Right cardiac atrium (tissue), 5 donors: ENCODE measurements around the gene TBCD. TPM values are rescaled to one million over a fixed set of nuclear protein-coding genes. Genes with fewer than 3 reads are reported as not detected.

Source experiments
- ATAC-seq, 2 donors: fragments of 200-7000 bp; cut with Tn5 transposase; one replicate each; pipeline versions ENCODE4 v1.8.0 to v1.9.1; 2020; ENCODE audit warnings: moderate library complexity in 2 of 2, mild to moderate bottlenecking in 1 of 2
- DNase-seq, 3 donors: peaks; one replicate each; pipeline ENCODE4 v3.0.0-alpha.2; 2020
- H3K27ac ChIP-seq: one replicate; pipeline ENCODE4 v1.5.1; 2013; ENCODE audit warnings: mild to moderate bottlenecking, low read length, control low read depth, moderate library complexity
- H3K27me3 ChIP-seq: one replicate; pipeline ENCODE4 v1.6.1; 2013; ENCODE audit not compliant: control insufficient read depth, insufficient read depth
- H3K4me1 ChIP-seq: one replicate; pipeline ENCODE4 v1.6.1; 2013; ENCODE audit warnings: low read length; ENCODE audit not compliant: control insufficient read depth, insufficient read depth
- H3K4me3 ChIP-seq: one replicate; pipeline ENCODE4 v1.5.1; 2013; ENCODE audit warnings: low read length, control low read depth
- H3K9me3 ChIP-seq: one replicate; pipeline ENCODE4 v1.6.1; 2013; ENCODE audit warnings: low read length; ENCODE audit not compliant: control insufficient read depth
- WGBS: extraction: QIAGEN DNeasy Blood & Tissue Kit; methylation state at CpG from one replicate; pipeline ENCODE4 v1.1.7; 2013; 5-methylcytosine and 5-hydroxymethylcytosine counted together
- intact Hi-C, 4 donors: fragments of 100-400 bp; cut with DNase I; formaldehyde crosslinking; loops; one replicate each; pipeline versions ENCODE4 v1.11.0 to v1.14.0; 2022 to 2023
- polyA plus RNA-seq: library from polyadenylated mRNA; stranded (reverse); fragments of 200-250 nt; gene quantifications from one replicate; pipeline ENCODE4 v1.2.3, GENCODE V29; 2013
- total RNA-seq, 4 donors: library from RNA; stranded (reverse); fragmentation: NEBNext Ultra II Directional; extraction: Animal tissue kit (Norgen Biotek cat#: 25700); gene quantifications; one replicate each; pipeline ENCODE4 v1.2.1, GENCODE V29; 2021
- donor health status: healthy with polysubstance abuse.
- donor health status: DM: no; HTN: yes; CAD: no.
- donor health status: DM: no; HTN: no; CAD: no.
- donor health status: DM: no; HTN: yes; CAD: no; lungs with severe emphysema.
- donor health status: DM: yes; HTN: yes; CAD: no.

Gene TBCD
- total and polyA plus RNA-seq, 5 donors = 36.2 to 43.9 (median 41.2) TPM

DNA sequence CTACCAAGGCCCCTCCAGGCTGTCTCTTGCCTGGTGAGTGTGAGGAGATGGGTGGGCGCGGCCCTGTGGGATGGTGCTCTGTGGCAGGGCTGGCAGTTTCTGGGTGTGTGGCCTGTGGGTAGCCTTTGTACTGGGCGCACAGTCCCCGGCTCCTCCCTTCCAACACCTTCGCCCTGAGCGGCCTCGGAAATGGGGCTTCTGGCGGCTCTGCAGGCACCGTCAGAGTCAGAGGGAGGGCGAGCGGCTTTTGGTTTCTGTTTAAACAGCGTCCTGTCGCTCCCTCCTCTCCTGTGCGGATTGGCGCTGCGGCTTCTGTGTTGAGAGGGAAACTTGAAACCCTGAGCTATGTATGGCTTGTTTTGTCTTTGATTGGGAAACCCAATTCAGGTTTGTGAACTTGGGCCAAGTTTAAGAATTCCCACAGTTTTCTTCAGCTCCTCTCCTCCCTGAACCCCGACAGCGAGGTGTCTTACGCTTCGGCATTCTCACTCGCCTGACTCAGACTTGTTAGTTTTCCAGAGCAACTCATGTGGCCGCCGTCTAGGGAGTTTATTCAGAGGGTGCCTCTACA lies 96.2 kb downstream of the TBCD start:
- no peaks in the 10 kb centered on the region for H3K27me3 ChIP-seq
- no peaks in the 10 kb centered on the region for H3K9me3 ChIP-seq
- peak in 1 of 2 donors; percentile 5 for ATAC-seq
- WGBS = 84% methylated on average over 23 of the region's 23 CpGs
- peak in 1 of 3 donors; percentile 58 for DNase-seq
- intact Hi-C loops = no loop called here
- peaks cover 2% of the 10 kb centered on the region for H3K4me1 ChIP-seq
- H3K4me3 ChIP-seq = no peak overlapping the region
- H3K27ac ChIP-seq = peak overlapping the region; percentile 26

GRCh38 chr17:82849076-82849945 lies 97.4 kb downstream of the TBCD start:
- Histone ChIP-seq H3K27ac (no peak overlapping the region), H3K9me3 (no peaks in the 10 kb centered on the region), H3K27me3 (no peaks in the 10 kb centered on the region), H3K4me3 (no peak overlapping the region), H3K4me1 (peaks cover 2% of the 10 kb centered on the region)
- intact Hi-C loops = no loop called here
- no peak for ATAC-seq
- DNase-seq = no peak
- 75% methylated on average over 33 of the region's 33 CpGs for WGBS

DNA sequence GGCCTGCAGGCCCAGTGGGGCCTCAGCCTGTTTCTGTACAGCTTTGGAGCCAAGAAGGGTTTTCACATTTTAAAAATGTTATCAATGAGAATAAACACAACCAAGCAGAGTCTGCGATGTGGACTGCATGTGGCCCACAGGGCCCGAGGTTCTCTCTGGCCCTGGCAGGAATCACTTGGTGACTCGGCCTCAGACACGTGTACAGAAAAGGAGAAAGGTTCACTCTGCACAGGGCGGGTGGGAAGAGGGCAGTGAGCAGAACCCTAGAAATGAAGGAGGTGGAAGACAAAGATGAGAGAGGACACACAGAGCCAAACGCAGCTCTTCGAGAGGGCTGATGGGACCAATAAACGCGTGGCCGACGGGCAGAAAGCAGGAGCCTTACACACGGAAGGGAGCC lies 99.5 kb downstream of the TBCD start:
- Histone ChIP-seq H3K27ac (no peak overlapping the region), H3K4me3 (no peak overlapping the region), H3K4me1 (peaks cover 2% of the 10 kb centered on the region), H3K9me3 (no peaks in the 10 kb centered on the region), H3K27me3 (no peaks in the 10 kb centered on the region)
- 83% methylated on average over 12 of the region's 12 CpGs for WGBS
- ATAC-seq (no peak), DNase-seq (no peak)
- intact Hi-C loops = no loop called here

GRCh38 chr17:82854226-82854625 lies 102.4 kb downstream of the TBCD start:
- H3K27ac ChIP-seq = no peak overlapping the region
- H3K4me1 ChIP-seq = peaks cover 2% of the 10 kb centered on the region
- intact Hi-C loops = no loop called here
- H3K9me3 ChIP-seq = no peaks in the 10 kb centered on the region
- no peaks in the 10 kb centered on the region for H3K27me3 ChIP-seq
- 96% methylated on average over 11 of the region's 11 CpGs for whole genome bisulfite sequencing
- no peak overlapping the region for H3K4me3 ChIP-seq
- no peak for ATAC-seq
- DNase-seq = peak in 1 of 3 donors; percentile 44

GRCh38 chr17:82856361-82856760 lies 104.5 kb downstream of the TBCD start:
- WGBS = 90% methylated on average over 15 of the region's 15 CpGs
- intact Hi-C loops = no loop called here
- no peaks in the 10 kb centered on the region for H3K4me1 ChIP-seq

DNA sequence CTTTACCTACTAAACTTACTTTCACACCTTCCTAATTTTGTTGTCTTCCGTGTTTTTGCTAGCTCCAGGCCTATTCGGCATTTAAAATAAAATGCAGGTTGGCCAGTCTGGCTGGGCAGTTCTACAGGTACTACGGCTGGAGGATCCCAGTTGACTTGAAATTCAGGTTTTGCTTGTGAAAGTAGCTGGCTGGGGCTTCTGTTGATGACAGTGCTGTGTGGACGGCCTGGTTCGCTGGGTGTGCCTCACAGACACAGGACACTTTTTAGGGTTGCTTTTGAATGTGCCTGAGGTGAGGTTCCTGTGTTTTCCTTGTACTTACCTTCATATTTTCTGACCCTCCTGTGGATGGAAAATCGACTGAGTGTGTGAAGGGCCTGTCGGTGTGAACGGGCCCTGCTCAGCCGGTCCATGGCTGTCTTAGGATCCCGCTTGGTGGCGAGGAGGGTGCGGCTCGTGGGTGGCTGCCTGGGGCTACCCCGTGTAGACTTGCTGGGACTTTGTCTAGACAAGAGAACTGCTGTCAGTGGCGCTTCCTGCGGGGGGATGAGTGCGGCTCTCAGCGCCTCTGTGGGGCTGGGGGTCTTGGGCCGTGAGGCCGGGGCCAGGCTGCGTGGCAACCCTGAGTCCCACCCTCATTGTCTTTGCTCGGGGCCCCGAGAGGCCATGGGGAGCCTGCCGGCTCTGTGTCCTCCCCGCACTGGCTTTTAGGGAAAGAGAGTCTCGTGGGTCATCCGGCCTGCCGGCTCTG lies 106.7 kb downstream of the TBCD start:
- DNase-seq (peak in 1 of 3 donors; percentile 59), ATAC-seq (no peak)
- Histone ChIP-seq H3K27ac (no peak overlapping the region), H3K4me3 (no peak overlapping the region), H3K9me3 (no peaks in the 10 kb centered on the region), H3K4me1 (no peaks in the 10 kb centered on the region), H3K27me3 (no peaks in the 10 kb centered on the region)
- intact Hi-C loops = no loop called here
- 83% methylated on average over 28 of the region's 28 CpGs for WGBS

More at GRCh38 chr17:82856361-82856760, 104.5 kb downstream of the TBCD start:
- H3K27me3 ChIP-seq = no peaks in the 10 kb centered on the region
- H3K9me3 ChIP-seq = no peaks in the 10 kb centered on the region
- no peak for DNase-seq
- no peak for ATAC-seq
- no peak overlapping the region for H3K27ac ChIP-seq
- no peak overlapping the region for H3K4me3 ChIP-seq

- no peaks in the 10 kb centered on the region for H3K27me3 ChIP-seq
- H3K27ac ChIP-seq = peak overlapping the region; percentile 3
- DNase-seq (peak in 2 of 3 donors; percentile 77 to 82), ATAC-seq (peak; percentile 64 to 65)
- no peaks in the 10 kb centered on the region for H3K4me1 ChIP-seq
- 60% methylated on average over 23 of the region's 23 CpGs for WGBS
- intact Hi-C loops = no loop called here
- H3K4me3 ChIP-seq = no peak overlapping the region
- H3K9me3 ChIP-seq = no peaks in the 10 kb centered on the region
Measured at GRCh38 chr17:82859431-82860403, 107.9 kb downstream of the TBCD start.

DNA sequence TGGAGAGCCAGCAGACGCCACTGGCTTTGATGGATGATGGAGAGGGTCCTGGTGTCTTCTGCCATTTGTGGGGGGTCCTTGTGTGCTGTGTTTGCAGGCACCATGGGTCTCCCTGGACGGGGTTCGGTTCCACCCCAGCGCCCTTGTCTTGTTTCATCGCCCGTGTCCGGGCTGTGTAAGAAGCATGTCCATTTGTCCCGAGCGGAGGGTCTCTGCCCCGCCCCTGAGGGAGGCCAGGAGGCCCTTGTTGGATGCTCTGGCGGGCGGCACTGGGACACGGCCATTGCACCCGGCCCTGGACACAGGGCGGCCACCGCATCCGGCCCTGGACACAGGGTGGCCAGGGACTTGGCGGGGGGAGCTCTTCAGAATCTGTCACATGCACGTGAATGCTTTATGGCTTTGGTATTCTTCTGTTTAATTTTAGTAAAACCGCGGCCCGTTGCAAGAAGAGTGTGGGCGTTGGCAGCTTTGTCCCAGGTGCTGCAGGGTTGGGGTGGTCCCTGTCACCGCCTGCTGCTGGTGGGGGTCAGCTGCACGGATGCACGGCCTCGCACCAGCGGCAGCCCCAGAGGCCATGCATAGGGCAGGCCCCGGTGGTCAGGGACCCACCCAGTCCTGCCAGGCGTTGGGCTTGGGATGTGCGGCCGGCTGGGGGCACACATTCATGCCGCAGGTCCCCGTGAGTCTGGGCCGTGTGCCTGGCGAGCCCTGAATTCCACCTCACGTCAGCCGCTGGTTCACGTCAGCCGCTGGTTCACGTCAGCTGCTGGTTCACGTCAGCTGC lies 108.9 kb downstream of the TBCD start:
- ATAC-seq (no peak), DNase-seq (peak in 1 of 3 donors; percentile 46)
- H3K27ac ChIP-seq = no peak overlapping the region
- 92% methylated on average over 42 of the region's 42 CpGs for WGBS
- H3K27me3 ChIP-seq = no peaks in the 10 kb centered on the region
- no peaks in the 10 kb centered on the region for H3K9me3 ChIP-seq
- no peak overlapping the region for H3K4me3 ChIP-seq
- intact Hi-C loops = no loop called here
- H3K4me1 ChIP-seq = no peaks in the 10 kb centered on the region

DNA sequence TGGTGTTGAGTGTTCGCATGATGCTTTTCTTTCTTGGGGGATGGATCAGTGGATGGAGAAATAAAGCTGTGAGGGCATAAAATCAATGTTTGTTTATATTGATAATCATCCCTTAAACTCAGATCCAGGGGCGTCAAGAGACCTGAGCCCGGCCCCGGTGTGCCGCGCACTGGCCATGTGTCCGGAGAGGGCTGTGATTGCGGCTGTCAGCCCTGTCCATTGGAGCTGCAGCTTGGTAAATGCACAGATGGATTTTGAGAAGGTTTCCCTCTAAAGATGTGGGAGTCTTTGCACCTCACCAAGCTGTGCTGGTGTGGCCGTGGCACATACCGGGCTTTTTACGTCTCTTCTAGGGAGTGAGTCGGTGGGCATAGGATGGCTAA lies 109.5 kb downstream of the TBCD start:
- ATAC-seq = no peak
- no peak overlapping the region for H3K4me3 ChIP-seq
- no peak for DNase-seq
- intact Hi-C loops = no loop called here
- 96% methylated on average over 12 of the region's 12 CpGs for WGBS
- H3K27ac ChIP-seq = no peak overlapping the region
- no peaks in the 10 kb centered on the region for H3K4me1 ChIP-seq
- no peaks in the 10 kb centered on the region for H3K27me3 ChIP-seq
- no peaks in the 10 kb centered on the region for H3K9me3 ChIP-seq

GRCh38 chr17:82862191-82862590 lies 110.3 kb downstream of the TBCD start:
- Histone ChIP-seq H3K27ac (no peak overlapping the region), H3K27me3 (no peaks in the 10 kb centered on the region), H3K9me3 (no peaks in the 10 kb centered on the region), H3K4me1 (no peaks in the 10 kb centered on the region), H3K4me3 (no peak overlapping the region)
- intact Hi-C loops = no loop called here
- no peak for ATAC-seq
- DNase-seq = no peak
- WGBS = 93% methylated on average over 8 of the region's 8 CpGs
